Cardiac fibroblast (primary cell): ENCODE results near the gene RASA4B.
"Not testable (repeated sequence)": the region's sequence is repeated elsewhere in the genome, so short reads cannot be mapped to it uniquely, and the experiment has no call there.

Experiments
- DNase-seq, 2 donors: peaks; one replicate each; pipeline versions ENCODE4 v3.0.0 to v3.0.0-alpha.2; 2010; ENCODE audit warnings: low read depth in 2 of 2
- H3K4me3 ChIP-seq, 2 donors: replicated peaks in 1 of 2; 1 replicate in 1 of 2; 2 replicates in 1 of 2; pipeline ENCODE4 v1.5.1; 2011; ENCODE audit warnings: low read depth in 2 of 2, low read length in 2 of 2, mild to moderate bottlenecking in 2 of 2, moderate library complexity in 1 of 2
- CTCF ChIP-seq: IDR thresholded peaks from one replicate; pipeline ENCODE4 v1.5.1; 2011; ENCODE audit warnings: low read depth, mild to moderate bottlenecking, low read length, inconsistent platforms

The RASA4B gene

GRCh38 chr7:102479982-102480637 lies 37.5 kb downstream of the RASA4B start:
- not testable (repeated sequence) for H3K4me3 ChIP-seq, DNase-seq
- peak; percentile 46 for TF ChIP-seq CTCF

GRCh38 chr7:102479209-102479584 lies 38.4 kb downstream of the RASA4B start:
- not testable (repeated sequence) for DNase-seq, H3K4me3 ChIP-seq

GRCh38 chr7:102478314-102479208 lies 39.0 kb downstream of the RASA4B start, which contains the start of gene POLR2J:
TSS of gene POLR2J (minus strand) at chr7:102478922. CDS start at chr7:102478860, 62 bp downstream.
- TF ChIP-seq CTCF = peak; percentile 25
- peak within 1 kb of the TSS; percentile 40 to 48 for H3K4me3 ChIP-seq
- peak; percentile 59 to 79 for DNase-seq

- not testable (repeated sequence) for DNase-seq, H3K4me3 ChIP-seq
Measured at GRCh38 chr7:102474736-102475435, 42.7 kb downstream of the RASA4B start.

- not testable (repeated sequence) for DNase-seq, H3K4me3 ChIP-seq
Measured at GRCh38 chr7:102474116-102474515, 43.5 kb downstream of the RASA4B start.

- no peak for TF ChIP-seq CTCF
- no peak overlapping the region for H3K4me3 ChIP-seq
- DNase-seq = no peak
Measured at GRCh38 chr7:102473271-102473991, 44.1 kb downstream of the RASA4B start.

GRCh38 chr7:102472126-102473041 lies 45.2 kb downstream of the RASA4B start:
- no peak for DNase-seq
- no peak overlapping the region for H3K4me3 ChIP-seq
- TF ChIP-seq CTCF = no peak
